ENCODE data around the gene TIGD4.

DNA sequence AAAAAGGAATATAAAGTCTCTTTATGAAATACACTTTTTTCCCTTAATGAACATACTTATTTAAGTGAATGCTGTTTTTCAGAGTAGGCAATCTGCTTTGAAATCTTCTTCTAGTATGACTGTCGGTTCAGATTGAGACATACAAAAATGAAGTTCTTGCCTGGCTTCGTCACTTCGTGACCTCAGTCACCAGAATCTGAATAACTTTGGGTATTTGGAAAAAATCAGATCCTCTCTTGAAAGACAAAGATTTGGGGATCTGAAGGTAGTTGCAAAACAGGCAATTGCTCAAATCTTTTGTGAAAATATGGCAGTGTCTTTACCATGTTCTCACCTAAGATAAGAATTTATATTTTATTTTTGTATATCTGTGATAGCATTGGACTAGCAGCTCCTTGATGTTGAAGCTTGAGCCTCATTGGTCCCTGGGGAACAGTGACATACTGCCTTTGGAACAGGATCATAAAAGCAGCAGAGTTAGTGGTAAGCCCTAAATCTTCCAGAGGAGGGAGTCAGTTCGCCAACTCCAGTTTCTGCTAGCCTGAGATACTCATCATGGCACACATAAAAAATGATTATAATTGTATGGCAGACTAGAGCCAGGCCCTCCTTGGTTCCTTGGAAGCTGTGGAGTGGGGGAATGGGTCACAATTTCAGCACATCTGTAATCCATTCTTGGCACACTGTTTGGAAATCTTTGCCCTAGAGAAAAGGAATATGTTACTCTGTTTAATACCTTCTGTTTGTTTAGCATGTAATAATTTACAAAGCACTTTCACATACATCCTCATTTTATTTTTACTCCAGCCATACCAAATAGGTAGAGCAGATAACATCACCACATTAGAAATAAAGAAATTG is 5.2 kb upstream of the TIGD4 start:
- TF ChIP-seq, protein P1, sequence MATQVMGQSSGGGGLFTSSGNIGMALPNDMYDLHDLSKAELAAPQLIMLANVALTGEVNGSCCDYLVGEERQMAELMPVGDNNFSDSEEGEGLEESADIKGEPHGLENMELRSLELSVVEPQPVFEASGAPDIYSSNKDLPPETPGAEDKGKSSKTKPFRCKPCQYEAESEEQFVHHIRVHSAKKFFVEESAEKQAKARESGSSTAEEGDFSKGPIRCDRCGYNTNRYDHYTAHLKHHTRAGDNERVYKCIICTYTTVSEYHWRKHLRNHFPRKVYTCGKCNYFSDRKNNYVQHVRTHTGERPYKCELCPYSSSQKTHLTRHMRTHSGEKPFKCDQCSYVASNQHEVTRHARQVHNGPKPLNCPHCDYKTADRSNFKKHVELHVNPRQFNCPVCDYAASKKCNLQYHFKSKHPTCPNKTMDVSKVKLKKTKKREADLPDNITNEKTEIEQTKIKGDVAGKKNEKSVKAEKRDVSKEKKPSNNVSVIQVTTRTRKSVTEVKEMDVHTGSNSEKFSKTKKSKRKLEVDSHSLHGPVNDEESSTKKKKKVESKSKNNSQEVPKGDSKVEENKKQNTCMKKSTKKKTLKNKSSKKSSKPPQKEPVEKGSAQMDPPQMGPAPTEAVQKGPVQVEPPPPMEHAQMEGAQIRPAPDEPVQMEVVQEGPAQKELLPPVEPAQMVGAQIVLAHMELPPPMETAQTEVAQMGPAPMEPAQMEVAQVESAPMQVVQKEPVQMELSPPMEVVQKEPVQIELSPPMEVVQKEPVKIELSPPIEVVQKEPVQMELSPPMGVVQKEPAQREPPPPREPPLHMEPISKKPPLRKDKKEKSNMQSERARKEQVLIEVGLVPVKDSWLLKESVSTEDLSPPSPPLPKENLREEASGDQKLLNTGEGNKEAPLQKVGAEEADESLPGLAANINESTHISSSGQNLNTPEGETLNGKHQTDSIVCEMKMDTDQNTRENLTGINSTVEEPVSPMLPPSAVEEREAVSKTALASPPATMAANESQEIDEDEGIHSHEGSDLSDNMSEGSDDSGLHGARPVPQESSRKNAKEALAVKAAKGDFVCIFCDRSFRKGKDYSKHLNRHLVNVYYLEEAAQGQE (IDR thresholded peaks at IDR 0.05; ENCODE audit: insufficient read depth in 1 of 2, low read depth in 2 of 2, low read length in 1 of 2), result no peak
- TF ChIP-seq, protein P2, sequence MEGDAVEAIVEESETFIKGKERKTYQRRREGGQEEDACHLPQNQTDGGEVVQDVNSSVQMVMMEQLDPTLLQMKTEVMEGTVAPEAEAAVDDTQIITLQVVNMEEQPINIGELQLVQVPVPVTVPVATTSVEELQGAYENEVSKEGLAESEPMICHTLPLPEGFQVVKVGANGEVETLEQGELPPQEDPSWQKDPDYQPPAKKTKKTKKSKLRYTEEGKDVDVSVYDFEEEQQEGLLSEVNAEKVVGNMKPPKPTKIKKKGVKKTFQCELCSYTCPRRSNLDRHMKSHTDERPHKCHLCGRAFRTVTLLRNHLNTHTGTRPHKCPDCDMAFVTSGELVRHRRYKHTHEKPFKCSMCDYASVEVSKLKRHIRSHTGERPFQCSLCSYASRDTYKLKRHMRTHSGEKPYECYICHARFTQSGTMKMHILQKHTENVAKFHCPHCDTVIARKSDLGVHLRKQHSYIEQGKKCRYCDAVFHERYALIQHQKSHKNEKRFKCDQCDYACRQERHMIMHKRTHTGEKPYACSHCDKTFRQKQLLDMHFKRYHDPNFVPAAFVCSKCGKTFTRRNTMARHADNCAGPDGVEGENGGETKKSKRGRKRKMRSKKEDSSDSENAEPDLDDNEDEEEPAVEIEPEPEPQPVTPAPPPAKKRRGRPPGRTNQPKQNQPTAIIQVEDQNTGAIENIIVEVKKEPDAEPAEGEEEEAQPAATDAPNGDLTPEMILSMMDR (IDR thresholded peaks at IDR 0.05), result peak; percentile 21; the same call in 1 of the 2 replicates
